ENCODE measurements around the gene TAPBP. TPM values are rescaled to one million over a fixed set of nuclear protein-coding genes. Genes with fewer than 3 reads are reported as not detected.
A peak's percentile ranks its signal among the peaks of the same experiment; 100 is the strongest.

Gene TAPBP
- polyA plus RNA-seq, 3 donors: 138 to 228 (median 141) TPM

DNA sequence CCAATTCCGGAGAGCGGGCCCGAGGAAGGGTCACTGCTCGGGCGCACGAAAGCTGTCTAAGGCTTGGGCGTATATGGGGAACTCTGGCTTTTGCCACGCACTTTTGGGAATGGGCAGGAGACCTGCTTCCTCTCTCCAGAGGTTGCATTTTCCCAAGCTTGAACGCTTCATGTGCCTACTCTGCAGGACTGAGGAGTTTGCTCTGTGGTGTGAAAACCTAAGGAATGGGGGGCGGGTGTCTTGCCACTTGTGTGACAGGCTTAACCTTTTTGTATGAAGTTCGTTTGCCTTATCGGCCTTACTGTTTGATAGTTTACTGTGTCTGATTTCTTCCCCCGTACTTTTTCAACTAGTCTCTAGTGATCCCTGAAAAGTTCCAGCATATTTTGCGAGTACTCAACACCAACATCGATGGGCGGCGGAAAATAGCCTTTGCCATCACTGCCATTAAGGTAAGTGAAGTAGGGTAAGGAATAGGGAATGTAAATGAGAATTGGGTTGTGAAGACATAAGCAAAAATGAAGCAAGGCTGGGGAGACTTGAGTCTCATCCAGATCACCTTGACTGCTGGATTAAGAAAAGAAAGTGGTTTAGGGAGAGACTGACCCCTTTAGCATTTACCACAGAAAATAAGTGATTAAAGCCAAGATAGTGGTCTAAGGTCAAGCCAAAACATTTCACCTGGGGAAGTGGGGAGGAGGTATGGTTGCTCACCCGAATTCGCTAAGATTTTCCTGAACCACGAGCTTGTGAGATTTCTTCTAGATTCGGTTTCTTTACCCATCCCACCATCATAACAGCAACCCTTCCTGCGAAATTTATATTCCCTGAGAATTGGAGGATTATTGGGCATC, 41.4 kb downstream of the TAPBP start:
- Histone ChIP-seq H3K79me2 (ENCODE audit: insufficient read depth, low read length) (peaks cover 71% of the 10 kb centered on the region), H4K20me1 (ENCODE audit: insufficient read depth, low read length) (peaks cover 34% of the 10 kb centered on the region), H3K4me2 (replicated peaks; ENCODE audit: extremely low read depth, low read length, poor library complexity, severe bottlenecking) (peak overlapping the region; percentile 79), H3K9me3 (replicated peaks in 1 of 2; ENCODE audit: control insufficient read depth in 1 of 2, insufficient read depth in 1 of 2, low read length in 2 of 2) (no peaks in the 10 kb centered on the region), H3K9ac (ENCODE audit: insufficient read depth, low read length, poor library complexity, severe bottlenecking) (peak overlapping the region; percentile 89), H3K36me3 (replicated peaks in 1 of 2; ENCODE audit: control insufficient read depth in 1 of 2, insufficient read depth in 2 of 2, low read length in 2 of 2) (peaks cover 45 to 65% of the 10 kb centered on the region in 2 donors), H2AFZ (ENCODE audit: insufficient read depth, low read depth, low read length, poor library complexity, severe bottlenecking) (peak overlapping the region; percentile 90), H3K4me3 (replicated peaks in 1 of 3; ENCODE audit: low read depth in 2 of 3, low read length in 3 of 3) (peak overlapping the region; percentile 83 to 95 (median 91)), H3K27me3 (ENCODE audit: control insufficient read depth in 2 of 2, insufficient read depth in 2 of 2, low read length in 2 of 2) (no peaks in the 10 kb centered on the region), H3K27ac (ENCODE audit: low read depth in 1 of 2, low read length in 2 of 2) (peak overlapping the region; percentile 93 to 99), H3K4me1 (ENCODE audit: control insufficient read depth in 1 of 2, insufficient read depth in 2 of 2, low read length in 2 of 2) (peaks cover 52 to 65% of the 10 kb centered on the region in 2 donors)
- Mint-ChIP-seq H3K36me3 (peaks cover 49 to 57% of the 10 kb centered on the region in 2 donors), H3K4me3 (peak overlapping the region; percentile 96 to 100), H3K27ac (peak overlapping the region; percentile 98 to 100 (median 100)), H3K9me3 (no peaks in the 10 kb centered on the region), H3K4me1 (peaks cover 57% of the 10 kb centered on the region), H3K27me3 (ENCODE audit: low read depth in 3 of 3) (no peaks in the 10 kb centered on the region)
- intact Hi-C loops (cut with micrococcal nuclease): loop anchor here in 1 of 2 donors (2.0 kb wide), 1 partner anchor 16 kb away; the partner anchor contains the start of genes PFDN6 and WDR46
- no peak for DNase-seq
- TF ChIP-seq, protein P1, sequence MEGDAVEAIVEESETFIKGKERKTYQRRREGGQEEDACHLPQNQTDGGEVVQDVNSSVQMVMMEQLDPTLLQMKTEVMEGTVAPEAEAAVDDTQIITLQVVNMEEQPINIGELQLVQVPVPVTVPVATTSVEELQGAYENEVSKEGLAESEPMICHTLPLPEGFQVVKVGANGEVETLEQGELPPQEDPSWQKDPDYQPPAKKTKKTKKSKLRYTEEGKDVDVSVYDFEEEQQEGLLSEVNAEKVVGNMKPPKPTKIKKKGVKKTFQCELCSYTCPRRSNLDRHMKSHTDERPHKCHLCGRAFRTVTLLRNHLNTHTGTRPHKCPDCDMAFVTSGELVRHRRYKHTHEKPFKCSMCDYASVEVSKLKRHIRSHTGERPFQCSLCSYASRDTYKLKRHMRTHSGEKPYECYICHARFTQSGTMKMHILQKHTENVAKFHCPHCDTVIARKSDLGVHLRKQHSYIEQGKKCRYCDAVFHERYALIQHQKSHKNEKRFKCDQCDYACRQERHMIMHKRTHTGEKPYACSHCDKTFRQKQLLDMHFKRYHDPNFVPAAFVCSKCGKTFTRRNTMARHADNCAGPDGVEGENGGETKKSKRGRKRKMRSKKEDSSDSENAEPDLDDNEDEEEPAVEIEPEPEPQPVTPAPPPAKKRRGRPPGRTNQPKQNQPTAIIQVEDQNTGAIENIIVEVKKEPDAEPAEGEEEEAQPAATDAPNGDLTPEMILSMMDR (IDR thresholded peaks at IDR 0.05): no peak
- 0% methylated on average over 7 of the region's 22 CpGs for WGBS (ENCODE audit: insufficient coverage)

- H3K36me3 Mint-ChIP-seq: peaks cover 58 to 66% of the 10 kb centered on the region in 2 donors
- H3K4me3 ChIP-seq (replicated peaks in 1 of 3; ENCODE audit: low read depth in 2 of 3, low read length in 3 of 3): peak within 1 kb of the TSS; percentile 83 to 95 (median 91)
- peak within 1 kb of the TSS; percentile 79 for H3K4me2 ChIP-seq (replicated peaks; ENCODE audit: extremely low read depth, low read length, poor library complexity, severe bottlenecking)
- peaks cover 53 to 60% of the 10 kb centered on the region in 2 donors for H3K4me1 ChIP-seq (ENCODE audit: control insufficient read depth in 1 of 2, insufficient read depth in 2 of 2, low read length in 2 of 2)
- H3K27me3 ChIP-seq (ENCODE audit: control insufficient read depth in 2 of 2, insufficient read depth in 2 of 2, low read length in 2 of 2): no peaks in the 10 kb centered on the region
- under 1% methylated on average over 42 of the region's 48 CpGs for WGBS (ENCODE audit: insufficient coverage)
- peaks cover 34% of the 10 kb centered on the region for H4K20me1 ChIP-seq (ENCODE audit: insufficient read depth, low read length)
- peak within 1 kb of the TSS; percentile 93 to 99 for H3K27ac ChIP-seq (ENCODE audit: low read depth in 1 of 2, low read length in 2 of 2)
- peak within 1 kb of the TSS; percentile 89 for H3K9ac ChIP-seq (ENCODE audit: insufficient read depth, low read length, poor library complexity, severe bottlenecking)
- H3K4me1 Mint-ChIP-seq: peaks cover 58% of the 10 kb centered on the region
- H3K9me3 Mint-ChIP-seq: no peaks in the 10 kb centered on the region
- H3K27me3 Mint-ChIP-seq (ENCODE audit: low read depth in 3 of 3): no peaks in the 10 kb centered on the region
- intact Hi-C loops (cut with micrococcal nuclease): loop anchor here in 1 of 2 donors (2.0 kb wide), 1 partner anchor 17 kb away; the partner anchor contains the start of genes PFDN6 and WDR46
- H3K4me3 Mint-ChIP-seq: peak within 1 kb of the TSS; percentile 96 to 100
- peak within 1 kb of the TSS; percentile 98 to 100 (median 100) for H3K27ac Mint-ChIP-seq
- H3K79me2 ChIP-seq (ENCODE audit: insufficient read depth, low read length): peaks cover 63% of the 10 kb centered on the region
- H2AFZ ChIP-seq (ENCODE audit: insufficient read depth, low read depth, low read length, poor library complexity, severe bottlenecking): peak within 1 kb of the TSS; percentile 90
- TF ChIP-seq, protein P1 (IDR thresholded peaks at IDR 0.05): no peak
- peaks cover 54 to 73% of the 10 kb centered on the region in 2 donors for H3K36me3 ChIP-seq (replicated peaks in 1 of 2; ENCODE audit: control insufficient read depth in 1 of 2, insufficient read depth in 2 of 2, low read length in 2 of 2)
- H3K9me3 ChIP-seq (replicated peaks in 1 of 2; ENCODE audit: control insufficient read depth in 1 of 2, insufficient read depth in 1 of 2, low read length in 2 of 2): no peaks in the 10 kb centered on the region
- peak; percentile 98 to 100 (median 99) for DNase-seq
These were observed 42.2 kb downstream of the TAPBP start, which contains the start of the genes RPS18 and VPS52 for GRCh38 chr6:33271468-33272274. Gene RPS18, plus strand, starts transcription at chr6:33272075. Its CDS starts 45 bp downstream, at chr6:33272120. Gene VPS52, minus strand, starts transcription at chr6:33271876. Its CDS starts 201 bp downstream, at chr6:33271675.
